HG03520 (cell line): ENCODE results near the gene UBE3C.
"Not testable (repeated sequence)": the region's sequence is repeated elsewhere in the genome, so short reads cannot be mapped to it uniquely, and the experiment has no call there.

Experiments
- ATAC-seq: cut with Tn5 transposase; IDR thresholded peaks from one replicate; pipeline ENCODE4 v1.9.1; 2021; ENCODE audit warnings: mild to moderate bottlenecking, moderate library complexity; ENCODE audit not compliant: unreplicated experiment

The UBE3C gene

GRCh38 chr7:157235357-157236333 is 96.9 kb downstream of the UBE3C start:
- no peak for ATAC-seq

GRCh38 chr7:157238087-157238486 is 99.4 kb downstream of the UBE3C start:
- ATAC-seq: no peak

- no peak for ATAC-seq
Measured at GRCh38 chr7:157239571-157240270, 101.0 kb downstream of the UBE3C start.

GRCh38 chr7:157241631-157242030 is 102.9 kb downstream of the UBE3C start:
- ATAC-seq: no peak

GRCh38 chr7:157244516-157245294 is 106.0 kb downstream of the UBE3C start:
- no peak for ATAC-seq

- ATAC-seq: no peak
Measured at GRCh38 chr7:157246052-157246451, 107.3 kb downstream of the UBE3C start.

GRCh38 chr7:157248659-157249058 is 109.9 kb downstream of the UBE3C start:
- no peak for ATAC-seq

- peak; percentile 82 for ATAC-seq
Measured at GRCh38 chr7:157250605-157251228, 112.0 kb downstream of the UBE3C start.

- ATAC-seq: not testable (repeated sequence)
Measured at GRCh38 chr7:157251817-157252216, 113.1 kb downstream of the UBE3C start.

- no peak for ATAC-seq
Measured at GRCh38 chr7:157253850-157254249, 115.1 kb downstream of the UBE3C start.

- ATAC-seq: not testable (repeated sequence)
Measured at GRCh38 chr7:157254781-157255180, 116.1 kb downstream of the UBE3C start.

GRCh38 chr7:157255201-157255606 is 116.5 kb downstream of the UBE3C start:
- ATAC-seq: no peak

- ATAC-seq: no peak
Measured at GRCh38 chr7:157263156-157263555, 124.4 kb downstream of the UBE3C start.

- no peak for ATAC-seq
Measured at GRCh38 chr7:157265051-157265450, 126.3 kb downstream of the UBE3C start.

GRCh38 chr7:157266272-157266671 is 127.5 kb downstream of the UBE3C start:
- ATAC-seq: no peak

GRCh38 chr7:157267516-157267915 is 128.8 kb downstream of the UBE3C start:
- no peak for ATAC-seq

- no peak for ATAC-seq
Measured at GRCh38 chr7:157267956-157268355, 129.2 kb downstream of the UBE3C start.

- ATAC-seq: no peak
Measured at GRCh38 chr7:157268540-157268939, 129.8 kb downstream of the UBE3C start.

GRCh38 chr7:157269341-157270059 is 130.8 kb downstream of the UBE3C start:
- no peak for ATAC-seq

GRCh38 chr7:157270060-157270444 is 131.3 kb downstream of the UBE3C start:
- no peak for ATAC-seq
